Head of caudate nucleus (tissue), 42 donors: ENCODE data around the gene SNX10.
"Not testable (repeated sequence)": the region's sequence is repeated elsewhere in the genome, so short reads cannot be mapped to it uniquely, and the experiment has no call there.

Source experiments
- DNase-seq, 42 donors: peaks; one replicate each; pipeline versions ENCODE4 v3.0.0 to v3.0.0-alpha.2; 2020 to 2021; ENCODE audit warnings: mixed read lengths in 7 of 42
- intact Hi-C: fragments of 100-400 bp; cut with DNase I; formaldehyde crosslinking; loops from one replicate; pipeline ENCODE4 v1.15.0; 2022

Gene SNX10

GRCh38 chr7:26291699-26292538, at the start of gene SNX10:
TSS of gene SNX10 (plus strand) at chr7:26291862. CDS start at chr7:26346443, 54,581 bp downstream.
- intact Hi-C loops, result loop anchor here (5.0 kb wide), 1 partner anchor 90 kb away; the partner anchor contains the start of genes CBX3 and HNRNPA2B1
- peak in 40 of 42 donors; percentile 12 to 80 (median 58) for DNase-seq

- no peak for DNase-seq
- intact Hi-C loops, result no loop called here
These were observed 46.5 kb upstream of the SNX10 start for GRCh38 chr7:26245150-26245549.

GRCh38 chr7:26250239-26250638, 41.4 kb upstream of the SNX10 start:
- intact Hi-C loops, result no loop called here
- DNase-seq, result no peak

- DNase-seq, intact Hi-C loops: not testable (repeated sequence)
These were observed 29.8 kb upstream of the SNX10 start for GRCh38 chr7:26261866-26262265.

GRCh38 chr7:26265065-26265464, 26.6 kb upstream of the SNX10 start:
- intact Hi-C loops, result no loop called here
- no peak for DNase-seq

GRCh38 chr7:26265499-26266075, 26.1 kb upstream of the SNX10 start:
- no peak for DNase-seq
- intact Hi-C loops, result no loop called here

- no peak for DNase-seq
- intact Hi-C loops, result no loop called here
These were observed 24.0 kb upstream of the SNX10 start for GRCh38 chr7:26267601-26268166.

GRCh38 chr7:26275213-26275612, 16.4 kb upstream of the SNX10 start:
- intact Hi-C loops, result no loop called here
- no peak for DNase-seq

GRCh38 chr7:26278770-26279169, 12.9 kb upstream of the SNX10 start:
- intact Hi-C loops, result no loop called here

GRCh38 chr7:26279405-26279804, 12.3 kb upstream of the SNX10 start:
- DNase-seq, result peak in 1 of 42 donors; percentile 5
- intact Hi-C loops, result no loop called here

More at GRCh38 chr7:26278770-26279169, 12.9 kb upstream of the SNX10 start:
- peak in 1 of 42 donors; percentile 18 for DNase-seq

GRCh38 chr7:26280097-26280496, 11.6 kb upstream of the SNX10 start:
- intact Hi-C loops, result no loop called here
- DNase-seq, result no peak

GRCh38 chr7:26280723-26281122, 10.9 kb upstream of the SNX10 start:
- intact Hi-C loops, result no loop called here

GRCh38 chr7:26284477-26284876, 7.2 kb upstream of the SNX10 start:
- intact Hi-C loops, result no loop called here
- DNase-seq, result no peak

More at GRCh38 chr7:26280723-26281122, 10.9 kb upstream of the SNX10 start:
- DNase-seq, result no peak

- intact Hi-C loops, result no loop called here
- DNase-seq, result no peak
These were observed 6.5 kb upstream of the SNX10 start for GRCh38 chr7:26284995-26285632.

GRCh38 chr7:26286157-26286556, 5.5 kb upstream of the SNX10 start:
- intact Hi-C loops, result no loop called here
- DNase-seq, result no peak

GRCh38 chr7:26288126-26288525, 3.5 kb upstream of the SNX10 start:
- intact Hi-C loops, DNase-seq: not testable (repeated sequence)

GRCh38 chr7:26291251-26291650, 411 bp upstream of the SNX10 start:
- intact Hi-C loops, result loop anchor here (5.0 kb wide), 1 partner anchor 89 kb away; the partner anchor contains the start of genes CBX3 and HNRNPA2B1

GRCh38 chr7:26292768-26293560, 1.3 kb downstream of the SNX10 start:
- intact Hi-C loops, result loop anchor here (5.0 kb wide), 1 partner anchor 91 kb away; the partner anchor contains the start of genes CBX3 and HNRNPA2B1
- peak in 8 of 42 donors; percentile 4 to 57 (median 20) for DNase-seq

More at GRCh38 chr7:26291251-26291650, 411 bp upstream of the SNX10 start:
- no peak for DNase-seq
